ENCODE results near the gene CSGALNACT2. TPM values are rescaled to one million over a fixed set of nuclear protein-coding genes. Genes with fewer than 3 reads are reported as not detected.

CSGALNACT2 gene
- total RNA-seq, 1 experiment from 2014 or later = 22.3 TPM

- Histone ChIP-seq H3K27me3 (ENCODE audit: control insufficient read depth, insufficient read depth, low read length) (no peaks in the 10 kb centered on the region), H3K4me1 (ENCODE audit: control insufficient read depth, insufficient read depth, low read length) (no peaks in the 10 kb centered on the region), H3K9me3 (ENCODE audit: control insufficient read depth, insufficient read depth, low read depth, low read length) (no peaks in the 10 kb centered on the region), H3K36me3 (ENCODE audit: control insufficient read depth, insufficient read depth, low read length) (no peaks in the 10 kb centered on the region), H3K27ac (ENCODE audit: low read length) (no peak overlapping the region), H3K4me3 (ENCODE audit: low read depth in 2 of 2, low read length in 2 of 2) (no peak overlapping the region)
- no peak for TF ChIP-seq SIN3A (IDR thresholded peaks at IDR 0.05; ENCODE audit: borderline replicate concordance, insufficient read depth, low read depth, low read length)
- TF ChIP-seq CTCF (IDR thresholded peaks at IDR 0.05) = no peak
- TF ChIP-seq REST (IDR thresholded peaks at IDR 0.05; ENCODE audit: insufficient read depth in 1 of 2, low read depth in 2 of 2, low read length in 1 of 2) = no peak
- no peak for TF ChIP-seq TCF7L2 (IDR thresholded peaks at IDR 0.05; ENCODE audit: low read depth, low read length)
- TF ChIP-seq POLR2AphosphoS5 (IDR thresholded peaks at IDR 0.05; ENCODE audit: low read depth, low read length) = no peak
- ChIA-PET CTCF (no interaction called here), POLR2A (no interaction called here)
- BruUV-seq (replicated peaks) = no TSS peak
- DNase-seq (ENCODE audit: low read depth, low spot score) (no peak), ATAC-seq (no peak)
- intact Hi-C loops (cut with micrococcal nuclease; ENCODE audit: unreplicated experiment) (no loop called here), in situ Hi-C loops (cut with HindIII; ENCODE audit: low pct_unique_long_range_greater_than_20kb, low sequenced_read_pairs) (no loop called here)
Measured at GRCh38 chr10:43125881-43126731, 12.1 kb upstream of the CSGALNACT2 start.

- BruUV-seq (replicated peaks) = no TSS peak
- no peak for DNase-seq (ENCODE audit: low read depth, low spot score)
- CTCF ChIA-PET = no interaction called here
- no peak for ATAC-seq
- POLR2A ChIA-PET = no interaction called here
- Histone ChIP-seq H3K27me3 (ENCODE audit: control insufficient read depth, insufficient read depth, low read length) (no peaks in the 10 kb centered on the region), H3K9me3 (ENCODE audit: control insufficient read depth, insufficient read depth, low read depth, low read length) (no peaks in the 10 kb centered on the region), H3K27ac (ENCODE audit: low read length) (no peak overlapping the region), H3K4me3 (ENCODE audit: low read depth in 2 of 2, low read length in 2 of 2) (no peak overlapping the region), H3K4me1 (ENCODE audit: control insufficient read depth, insufficient read depth, low read length) (no peaks in the 10 kb centered on the region), H3K36me3 (ENCODE audit: control insufficient read depth, insufficient read depth, low read length) (no peaks in the 10 kb centered on the region)
- intact Hi-C loops (cut with micrococcal nuclease; ENCODE audit: unreplicated experiment) = no loop called here
- TF ChIP-seq REST (IDR thresholded peaks at IDR 0.05; ENCODE audit: insufficient read depth in 1 of 2, low read depth in 2 of 2, low read length in 1 of 2) (no peak), TCF7L2 (IDR thresholded peaks at IDR 0.05; ENCODE audit: low read depth, low read length) (no peak), CTCF (IDR thresholded peaks at IDR 0.05) (no peak), SIN3A (IDR thresholded peaks at IDR 0.05; ENCODE audit: borderline replicate concordance, insufficient read depth, low read depth, low read length) (no peak), POLR2AphosphoS5 (IDR thresholded peaks at IDR 0.05; ENCODE audit: low read depth, low read length) (no peak)
- in situ Hi-C loops (cut with HindIII; ENCODE audit: low pct_unique_long_range_greater_than_20kb, low sequenced_read_pairs) = no loop called here
Measured at GRCh38 chr10:43126759-43127424, 11.4 kb upstream of the CSGALNACT2 start.

All from Panc1 (cell line).